AG08395 (cell line): ENCODE results near the gene KLHL35.
"Not testable (repeated sequence)": the region's sequence is repeated elsewhere in the genome, so short reads cannot be mapped to it uniquely, and the experiment has no call there.

Experiments
- DNase-seq: peaks from one replicate; pipeline ENCODE4 v3.0.0; 2012; ENCODE audit warnings: mixed read lengths, low spot score

KLHL35 gene

GRCh38 chr11:75422248-75423231 lies 10.5 kb downstream of the KLHL35 start:
- DNase-seq: no peak

GRCh38 chr11:75421902-75422247 lies 11.1 kb downstream of the KLHL35 start:
- no peak for DNase-seq

GRCh38 chr11:75421035-75421602 lies 11.9 kb downstream of the KLHL35 start:
- no peak for DNase-seq

DNA sequence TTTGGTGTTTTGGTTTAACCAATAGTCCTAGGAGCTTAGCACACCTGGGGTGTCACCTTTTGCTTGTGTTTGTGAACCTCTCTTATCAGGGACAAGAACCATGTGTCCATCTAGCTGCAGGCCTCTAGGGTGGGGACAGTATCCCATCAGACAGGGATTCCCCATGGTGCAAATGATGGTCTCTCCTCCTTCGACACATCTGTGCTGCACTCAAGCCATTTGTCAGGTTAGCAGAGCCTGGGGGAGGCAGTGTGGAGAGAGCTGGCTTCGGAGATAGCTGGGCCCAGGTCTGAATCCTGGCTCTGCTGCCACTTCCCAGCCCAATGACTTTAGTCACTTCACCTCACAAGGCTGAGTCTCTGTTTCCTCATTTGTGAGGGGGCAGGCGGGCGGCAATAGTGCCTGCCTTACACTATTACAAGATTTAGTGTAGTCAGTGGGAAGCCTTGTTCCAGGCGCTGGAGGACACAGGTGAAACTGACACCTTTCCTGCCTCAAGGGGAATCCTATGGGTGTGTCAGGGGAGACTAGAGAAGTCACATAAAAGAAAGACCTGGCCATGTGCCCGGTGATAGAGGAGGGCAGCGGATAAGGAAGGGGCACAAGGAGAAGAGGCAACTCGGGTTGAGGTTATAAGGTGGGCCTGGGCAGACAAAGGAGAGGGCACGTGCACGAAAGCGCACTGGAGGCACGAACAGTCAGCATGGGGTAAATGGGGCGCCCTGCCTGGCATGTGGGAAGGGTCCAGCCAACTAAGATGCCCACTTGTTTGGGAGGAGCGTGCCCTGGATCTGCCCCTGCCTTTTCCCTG lies 12.6 kb downstream of the KLHL35 start:
- no peak for DNase-seq

GRCh38 chr11:75413864-75414263 lies 19.1 kb downstream of the KLHL35 start:
- no peak for DNase-seq

DNA sequence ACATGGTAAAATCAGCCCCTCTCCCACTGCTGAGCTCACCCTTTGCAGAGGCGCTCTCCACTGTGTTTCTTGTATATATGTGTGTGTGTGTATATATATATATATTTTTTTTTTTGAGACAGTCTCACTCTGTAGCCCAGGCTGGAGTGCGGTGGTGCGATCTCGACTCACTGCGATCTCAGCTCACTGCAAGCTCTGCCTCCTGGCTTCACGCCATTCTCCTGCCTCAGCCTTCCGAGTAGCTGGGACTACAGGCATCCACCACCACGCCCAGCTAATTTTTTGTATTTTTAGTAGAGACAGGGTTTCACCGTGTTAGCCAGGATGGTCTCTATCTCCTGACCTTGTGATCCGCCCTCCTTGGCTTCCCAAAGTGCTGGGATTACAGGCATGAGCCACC lies 19.9 kb downstream of the KLHL35 start:
- not testable (repeated sequence) for DNase-seq

- not testable (repeated sequence) for DNase-seq
Measured at GRCh38 chr11:75409971-75410370, 23.0 kb downstream of the KLHL35 start.

GRCh38 chr11:75408957-75409219 lies 24.1 kb downstream of the KLHL35 start:
- no peak for DNase-seq

DNA sequence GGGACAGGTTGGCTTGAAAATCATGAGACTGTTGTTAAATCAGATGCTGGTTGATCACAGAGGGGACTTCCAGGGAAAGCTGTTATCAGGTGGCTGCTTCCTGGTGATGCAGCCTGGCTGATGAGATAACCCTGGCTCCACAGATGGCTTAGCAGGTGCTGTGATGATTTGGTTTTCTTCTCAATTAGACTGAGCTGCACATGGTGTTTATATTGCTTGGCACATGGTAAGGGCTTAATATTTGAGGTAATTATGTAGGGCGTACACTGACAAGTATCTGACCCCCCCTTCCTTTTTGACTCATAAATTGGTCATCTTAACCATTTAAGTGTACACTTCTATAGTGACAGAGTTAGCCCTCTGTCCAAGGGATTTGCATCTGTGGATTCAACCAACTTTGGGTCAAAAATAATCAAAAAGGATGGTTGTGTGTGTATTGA lies 26.6 kb downstream of the KLHL35 start:
- no peak for DNase-seq

DNA sequence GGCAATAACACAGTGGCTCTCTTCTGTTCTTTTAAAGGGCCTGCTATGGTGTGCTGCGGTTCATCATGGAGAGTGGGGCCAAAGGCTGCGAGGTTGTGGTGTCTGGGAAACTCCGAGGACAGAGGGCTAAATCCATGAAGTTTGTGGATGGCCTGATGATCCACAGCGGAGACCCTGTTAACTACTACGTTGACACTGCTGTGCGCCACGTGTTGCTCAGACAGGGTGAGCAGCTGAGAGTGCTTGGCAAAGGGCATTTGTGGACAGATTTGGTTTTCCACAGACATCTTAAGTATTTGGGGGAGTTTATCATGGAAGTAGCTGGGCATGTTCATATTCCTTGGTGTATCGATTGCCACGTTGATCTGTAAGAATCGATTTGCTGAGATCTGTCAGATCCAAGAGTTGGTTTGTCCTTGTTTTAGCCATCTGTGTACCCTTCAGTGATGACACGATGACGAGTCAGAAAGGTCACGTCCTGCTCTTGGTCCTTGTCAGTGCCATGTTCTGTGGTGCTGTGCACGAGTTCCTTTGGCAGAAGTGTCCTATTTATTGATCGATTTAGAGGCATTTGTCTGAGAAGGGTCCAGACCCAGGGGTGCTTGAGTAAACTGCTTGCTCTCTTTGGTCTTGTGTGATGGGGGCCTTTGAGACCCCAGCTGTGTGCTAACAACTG lies 28.9 kb downstream of the KLHL35 start:
- no peak for DNase-seq

- no peak for DNase-seq
Measured at GRCh38 chr11:75403037-75403436, 30.0 kb downstream of the KLHL35 start.

DNA sequence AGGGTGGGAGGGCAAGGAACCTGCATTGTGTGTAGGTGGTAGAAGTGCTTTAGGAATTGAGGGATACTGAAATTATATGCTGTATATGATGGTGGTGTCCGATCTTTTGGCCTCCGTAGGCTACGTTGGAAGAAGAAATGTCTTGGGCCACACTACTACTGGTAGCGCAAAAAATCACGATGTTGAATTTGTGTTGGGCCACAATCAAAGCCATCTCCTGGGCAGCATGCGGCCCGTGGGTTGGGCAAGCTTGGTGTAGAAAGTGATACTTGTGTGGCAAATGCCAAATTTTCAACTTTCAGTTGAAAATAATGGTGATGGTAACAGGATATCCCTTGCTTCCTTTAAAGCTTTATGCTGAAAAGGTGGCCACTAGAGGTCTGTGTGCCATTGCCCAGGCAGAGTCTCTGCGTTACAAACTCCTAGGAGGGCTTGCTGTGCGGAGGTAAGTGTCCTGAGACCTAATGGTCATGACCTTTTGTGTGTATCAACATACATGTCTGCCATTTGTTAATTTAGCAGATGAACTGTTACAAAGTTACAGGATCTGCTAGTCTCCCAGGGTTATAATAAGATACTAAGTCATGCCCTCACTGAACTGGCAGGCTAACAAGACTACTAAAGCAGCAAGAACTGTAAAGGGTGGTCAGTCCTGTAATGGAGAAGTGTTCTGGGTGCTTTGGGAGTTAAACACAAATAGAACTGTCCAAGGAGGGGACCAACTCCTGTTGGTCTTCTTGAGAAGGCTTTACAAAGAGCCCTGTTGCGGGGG lies 30.8 kb downstream of the KLHL35 start:
- DNase-seq: no peak

- no peak for DNase-seq
Measured at GRCh38 chr11:75400146-75400865, 32.7 kb downstream of the KLHL35 start.

- peak; percentile 94 for DNase-seq
Measured at GRCh38 chr11:75399344-75400145, 33.5 kb downstream of the KLHL35 start, which contains the start of gene RPS3. Gene RPS3, plus strand, starts transcription at chr11:75399518. Its CDS starts 30 bp downstream, at chr11:75399548.

DNA sequence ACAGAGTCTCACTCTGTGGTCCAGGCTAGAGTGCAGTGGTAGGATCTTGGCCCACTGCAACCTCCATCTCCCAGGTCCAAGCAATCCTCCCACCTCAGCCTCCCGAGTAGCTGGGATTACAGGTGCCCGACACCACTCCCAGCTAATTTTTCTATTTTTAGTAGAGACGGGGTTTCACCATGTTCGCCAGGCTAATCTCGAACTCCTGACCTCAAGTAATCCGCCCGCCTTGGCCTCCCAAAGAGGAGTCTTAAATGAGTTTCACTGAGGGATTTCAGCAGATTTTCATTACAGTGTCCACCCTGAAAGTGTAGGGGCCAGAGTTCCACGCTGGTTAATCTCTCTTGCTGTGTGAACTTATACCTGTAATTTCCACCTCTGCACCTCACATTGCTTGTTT lies 34.1 kb downstream of the KLHL35 start:
- DNase-seq: no peak

GRCh38 chr11:75394085-75394840 lies 38.7 kb downstream of the KLHL35 start:
- no peak for DNase-seq

DNA sequence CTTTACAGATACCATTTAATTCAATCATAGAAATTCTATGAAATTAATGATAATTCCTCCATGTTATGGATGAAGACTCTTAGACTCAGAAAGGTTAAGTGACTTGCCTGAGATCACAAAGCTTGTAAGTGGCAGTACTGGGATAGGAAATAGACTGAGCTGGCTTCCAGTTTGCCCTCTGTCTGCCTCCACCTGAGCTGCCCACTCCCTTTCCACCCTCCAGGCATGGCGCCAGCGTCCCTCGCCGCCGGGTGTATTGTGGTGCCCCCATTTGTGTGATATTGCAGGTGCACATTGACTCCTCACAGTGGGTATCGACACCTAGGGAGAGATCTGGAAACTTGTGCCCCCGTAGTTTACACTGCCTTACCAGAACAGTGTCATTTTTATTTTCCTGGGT lies 43.1 kb downstream of the KLHL35 start:
- DNase-seq: no peak

- DNase-seq: no peak
Measured at GRCh38 chr11:75389276-75389605, 43.8 kb downstream of the KLHL35 start.
